ENCODE data around the gene PDCD5.
"Not testable (repeated sequence)": the region's sequence is repeated elsewhere in the genome, so short reads cannot be mapped to it uniquely, and the experiment has no call there.

The PDCD5 gene

GRCh38 chr19:32550666-32551065 is 30.3 kb upstream of the PDCD5 start:
- no peaks in the 10 kb centered on the region for H3K4me1 ChIP-seq (ENCODE audit: control insufficient read depth in 1 of 2, insufficient read depth in 2 of 2, low read length in 2 of 2)
- no peak overlapping the region for H3K4me3 ChIP-seq (ENCODE audit: low read depth in 1 of 2, low read length in 2 of 2)
- H3K9me3 ChIP-seq (ENCODE audit: control insufficient read depth in 1 of 2, low read length in 2 of 2), result no peaks in the 10 kb centered on the region
- no peaks in the 10 kb centered on the region for H3K27me3 ChIP-seq (ENCODE audit: control insufficient read depth in 1 of 2, insufficient read depth in 2 of 2, low read length in 2 of 2)
- no peak overlapping the region for H3K27ac ChIP-seq (ENCODE audit: low read depth, low read length)
- no peaks in the 10 kb centered on the region for H3K36me3 ChIP-seq (ENCODE audit: control insufficient read depth in 1 of 2, insufficient read depth in 2 of 2, low read length in 2 of 2)
- no peak overlapping the region for H3K9ac ChIP-seq (ENCODE audit: low read depth in 1 of 2, low read length in 2 of 2)

GRCh38 chr19:32555786-32556185 is 25.2 kb upstream of the PDCD5 start:
- no peaks in the 10 kb centered on the region for H3K4me1 ChIP-seq (ENCODE audit: control insufficient read depth in 1 of 2, insufficient read depth in 2 of 2, low read length in 2 of 2)
- no peaks in the 10 kb centered on the region for H3K36me3 ChIP-seq (ENCODE audit: control insufficient read depth in 1 of 2, insufficient read depth in 2 of 2, low read length in 2 of 2)
- no peak overlapping the region for H3K4me3 ChIP-seq (ENCODE audit: low read depth in 1 of 2, low read length in 2 of 2)
- H3K9me3 ChIP-seq (ENCODE audit: control insufficient read depth in 1 of 2, low read length in 2 of 2), result no peaks in the 10 kb centered on the region
- H3K27ac ChIP-seq (ENCODE audit: low read depth, low read length), result no peak overlapping the region
- H3K27me3 ChIP-seq (ENCODE audit: control insufficient read depth in 1 of 2, insufficient read depth in 2 of 2, low read length in 2 of 2), result no peaks in the 10 kb centered on the region
- H3K9ac ChIP-seq (ENCODE audit: low read depth in 1 of 2, low read length in 2 of 2), result no peak overlapping the region

GRCh38 chr19:32558607-32559228 is 22.3 kb upstream of the PDCD5 start:
- Histone ChIP-seq H3K27ac (ENCODE audit: low read depth, low read length) (no peak overlapping the region), H3K9me3 (ENCODE audit: control insufficient read depth in 1 of 2, low read length in 2 of 2) (no peaks in the 10 kb centered on the region), H3K36me3 (ENCODE audit: control insufficient read depth in 1 of 2, insufficient read depth in 2 of 2, low read length in 2 of 2) (no peaks in the 10 kb centered on the region), H3K9ac (ENCODE audit: low read depth in 1 of 2, low read length in 2 of 2) (no peak overlapping the region), H3K4me1 (ENCODE audit: control insufficient read depth in 1 of 2, insufficient read depth in 2 of 2, low read length in 2 of 2) (no peaks in the 10 kb centered on the region), H3K27me3 (ENCODE audit: control insufficient read depth in 1 of 2, insufficient read depth in 2 of 2, low read length in 2 of 2) (no peaks in the 10 kb centered on the region), H3K4me3 (ENCODE audit: low read depth in 1 of 2, low read length in 2 of 2) (no peak overlapping the region)

- no peaks in the 10 kb centered on the region for H3K9me3 ChIP-seq (ENCODE audit: control insufficient read depth in 1 of 2, low read length in 2 of 2)
- H3K4me3 ChIP-seq (ENCODE audit: low read depth in 1 of 2, low read length in 2 of 2), result no peak overlapping the region
- no peak overlapping the region for H3K27ac ChIP-seq (ENCODE audit: low read depth, low read length)
- H3K36me3 ChIP-seq (ENCODE audit: control insufficient read depth in 1 of 2, insufficient read depth in 2 of 2, low read length in 2 of 2), result no peaks in the 10 kb centered on the region
- H3K27me3 ChIP-seq (ENCODE audit: control insufficient read depth in 1 of 2, insufficient read depth in 2 of 2, low read length in 2 of 2), result no peaks in the 10 kb centered on the region
- no peaks in the 10 kb centered on the region for H3K4me1 ChIP-seq (ENCODE audit: control insufficient read depth in 1 of 2, insufficient read depth in 2 of 2, low read length in 2 of 2)
- no peak overlapping the region for H3K9ac ChIP-seq (ENCODE audit: low read depth in 1 of 2, low read length in 2 of 2)
Measured at GRCh38 chr19:32563761-32564160, 17.2 kb upstream of the PDCD5 start.

GRCh38 chr19:32566246-32566830 is 14.7 kb upstream of the PDCD5 start:
- Histone ChIP-seq H3K4me1 (ENCODE audit: control insufficient read depth in 1 of 2, insufficient read depth in 2 of 2, low read length in 2 of 2) (no peaks in the 10 kb centered on the region), H3K27ac (ENCODE audit: low read depth, low read length) (no peak overlapping the region), H3K9ac (ENCODE audit: low read depth in 1 of 2, low read length in 2 of 2) (no peak overlapping the region), H3K4me3 (ENCODE audit: low read depth in 1 of 2, low read length in 2 of 2) (no peak overlapping the region), H3K27me3 (ENCODE audit: control insufficient read depth in 1 of 2, insufficient read depth in 2 of 2, low read length in 2 of 2) (no peaks in the 10 kb centered on the region), H3K36me3 (ENCODE audit: control insufficient read depth in 1 of 2, insufficient read depth in 2 of 2, low read length in 2 of 2) (no peaks in the 10 kb centered on the region), H3K9me3 (ENCODE audit: control insufficient read depth in 1 of 2, low read length in 2 of 2) (no peaks in the 10 kb centered on the region)

GRCh38 chr19:32567486-32567885 is 13.5 kb upstream of the PDCD5 start:
- Histone ChIP-seq H3K4me3 (ENCODE audit: low read depth in 1 of 2, low read length in 2 of 2) (no peak overlapping the region), H3K9ac (ENCODE audit: low read depth in 1 of 2, low read length in 2 of 2) (no peak overlapping the region), H3K4me1 (ENCODE audit: control insufficient read depth in 1 of 2, insufficient read depth in 2 of 2, low read length in 2 of 2) (no peaks in the 10 kb centered on the region), H3K9me3 (ENCODE audit: control insufficient read depth in 1 of 2, low read length in 2 of 2) (no peaks in the 10 kb centered on the region), H3K27me3 (ENCODE audit: control insufficient read depth in 1 of 2, insufficient read depth in 2 of 2, low read length in 2 of 2) (no peaks in the 10 kb centered on the region), H3K27ac (ENCODE audit: low read depth, low read length) (no peak overlapping the region), H3K36me3 (ENCODE audit: control insufficient read depth in 1 of 2, insufficient read depth in 2 of 2, low read length in 2 of 2) (no peaks in the 10 kb centered on the region)

- H3K27me3 ChIP-seq (ENCODE audit: control insufficient read depth in 1 of 2, insufficient read depth in 2 of 2, low read length in 2 of 2), result no peaks in the 10 kb centered on the region
- no peak overlapping the region for H3K4me3 ChIP-seq (ENCODE audit: low read depth in 1 of 2, low read length in 2 of 2)
- no peaks in the 10 kb centered on the region for H3K36me3 ChIP-seq (ENCODE audit: control insufficient read depth in 1 of 2, insufficient read depth in 2 of 2, low read length in 2 of 2)
- no peak overlapping the region for H3K27ac ChIP-seq (ENCODE audit: low read depth, low read length)
- H3K9ac ChIP-seq (ENCODE audit: low read depth in 1 of 2, low read length in 2 of 2), result no peak overlapping the region
- H3K9me3 ChIP-seq (ENCODE audit: control insufficient read depth in 1 of 2, low read length in 2 of 2), result no peaks in the 10 kb centered on the region
- H3K4me1 ChIP-seq (ENCODE audit: control insufficient read depth in 1 of 2, insufficient read depth in 2 of 2, low read length in 2 of 2), result no peaks in the 10 kb centered on the region
Measured at GRCh38 chr19:32570081-32570785, 10.8 kb upstream of the PDCD5 start.

- H3K36me3 ChIP-seq (ENCODE audit: control insufficient read depth in 1 of 2, insufficient read depth in 2 of 2, low read length in 2 of 2); H3K4me1 ChIP-seq (ENCODE audit: control insufficient read depth in 1 of 2, insufficient read depth in 2 of 2, low read length in 2 of 2); H3K9me3 ChIP-seq (ENCODE audit: control insufficient read depth in 1 of 2, low read length in 2 of 2); H3K27me3 ChIP-seq (ENCODE audit: control insufficient read depth in 1 of 2, insufficient read depth in 2 of 2, low read length in 2 of 2); H3K9ac ChIP-seq (ENCODE audit: low read depth in 1 of 2, low read length in 2 of 2); H3K4me3 ChIP-seq (ENCODE audit: low read depth in 1 of 2, low read length in 2 of 2); H3K27ac ChIP-seq (ENCODE audit: low read depth, low read length): not testable (repeated sequence)
Measured at GRCh38 chr19:32571471-32572075, 9.4 kb upstream of the PDCD5 start.

GRCh38 chr19:32572700-32573491 is 8.1 kb upstream of the PDCD5 start:
- H3K27ac ChIP-seq (ENCODE audit: low read depth, low read length); H3K27me3 ChIP-seq (ENCODE audit: control insufficient read depth in 1 of 2, insufficient read depth in 2 of 2, low read length in 2 of 2); H3K9ac ChIP-seq (ENCODE audit: low read depth in 1 of 2, low read length in 2 of 2); H3K4me3 ChIP-seq (ENCODE audit: low read depth in 1 of 2, low read length in 2 of 2); H3K9me3 ChIP-seq (ENCODE audit: control insufficient read depth in 1 of 2, low read length in 2 of 2); H3K4me1 ChIP-seq (ENCODE audit: control insufficient read depth in 1 of 2, insufficient read depth in 2 of 2, low read length in 2 of 2); H3K36me3 ChIP-seq (ENCODE audit: control insufficient read depth in 1 of 2, insufficient read depth in 2 of 2, low read length in 2 of 2): not testable (repeated sequence)

- Histone ChIP-seq H3K4me3 (ENCODE audit: low read depth in 1 of 2, low read length in 2 of 2) (no peak overlapping the region), H3K9ac (ENCODE audit: low read depth in 1 of 2, low read length in 2 of 2) (no peak overlapping the region), H3K27ac (ENCODE audit: low read depth, low read length) (no peak overlapping the region), H3K27me3 (ENCODE audit: control insufficient read depth in 1 of 2, insufficient read depth in 2 of 2, low read length in 2 of 2) (no peaks in the 10 kb centered on the region), H3K36me3 (ENCODE audit: control insufficient read depth in 1 of 2, insufficient read depth in 2 of 2, low read length in 2 of 2) (no peaks in the 10 kb centered on the region), H3K9me3 (ENCODE audit: control insufficient read depth in 1 of 2, low read length in 2 of 2) (no peaks in the 10 kb centered on the region), H3K4me1 (ENCODE audit: control insufficient read depth in 1 of 2, insufficient read depth in 2 of 2, low read length in 2 of 2) (no peaks in the 10 kb centered on the region)
Measured at GRCh38 chr19:32573492-32573794, 7.5 kb upstream of the PDCD5 start.

Measured in duodenal mucosa (tissue), 2 donors.